ENCODE measurements around the gene RGS18.

- no peak for TF ChIP-seq ZBTB3 (CRISPR knock-in tag; IDR thresholded peaks at IDR 0.05; ENCODE audit: borderline replicate concordance, low read depth)
- TF ChIP-seq ZNF740 (CRISPR knock-in tag; IDR thresholded peaks at IDR 0.05), result no peak
- TF ChIP-seq CREB1 (IDR thresholded peaks at IDR 0.05), result no peak
- no peak for TF ChIP-seq CREB1 (CRISPR knock-in tag; IDR thresholded peaks at IDR 0.05)
- TF ChIP-seq ATF3 (CRISPR knock-in tag; IDR thresholded peaks at IDR 0.05), result no peak
- TF ChIP-seq ZFP1 (CRISPR knock-in tag; IDR thresholded peaks at IDR 0.05), result no peak
- TF ChIP-seq SIN3A (IDR thresholded peaks at IDR 0.05; ENCODE audit: borderline replicate concordance, low read depth, low read length), result no peak
- TF ChIP-seq, protein P1, sequence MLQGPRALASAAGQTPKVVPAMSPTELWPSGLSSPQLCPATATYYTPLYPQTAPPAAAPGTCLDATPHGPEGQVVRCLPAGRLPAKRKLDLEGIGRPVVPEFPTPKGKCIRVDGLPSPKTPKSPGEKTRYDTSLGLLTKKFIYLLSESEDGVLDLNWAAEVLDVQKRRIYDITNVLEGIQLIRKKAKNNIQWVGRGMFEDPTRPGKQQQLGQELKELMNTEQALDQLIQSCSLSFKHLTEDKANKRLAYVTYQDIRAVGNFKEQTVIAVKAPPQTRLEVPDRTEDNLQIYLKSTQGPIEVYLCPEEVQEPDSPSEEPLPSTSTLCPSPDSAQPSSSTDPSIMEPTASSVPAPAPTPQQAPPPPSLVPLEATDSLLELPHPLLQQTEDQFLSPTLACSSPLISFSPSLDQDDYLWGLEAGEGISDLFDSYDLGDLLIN (CRISPR knock-in tag; IDR thresholded peaks at IDR 0.05; ENCODE audit: borderline replicate concordance), result no peak
- TF ChIP-seq ELK4 (CRISPR knock-in tag; IDR thresholded peaks at IDR 0.05; ENCODE audit: borderline replicate concordance), result no peak
- no peak for TF ChIP-seq POLR2A (IDR thresholded peaks at IDR 0.05; ENCODE audit: insufficient read depth in 1 of 2, low read depth in 2 of 2, low read length in 2 of 2)
- no peak for TF ChIP-seq SRSF1 (optimal IDR thresholded peaks at IDR 0.05; ENCODE audit: low read depth, low read length)
- no peak for TF ChIP-seq ELF3 (CRISPR knock-in tag; IDR thresholded peaks at IDR 0.05)
- TF ChIP-seq ZNF121 (CRISPR knock-in tag; IDR thresholded peaks at IDR 0.05), result no peak
- no peak for TF ChIP-seq BORCS8-MEF2B (CRISPR knock-in tag; IDR thresholded peaks at IDR 0.05)
- TF ChIP-seq CTCF (CRISPR knock-in tag; IDR thresholded peaks at IDR 0.05), result no peak
Observed at GRCh38 chr1:192224396-192224795, 66.1 kb downstream of the RGS18 start.
